ENCODE measurements around the gene CYB5R2. TPM values are rescaled to one million over a fixed set of nuclear protein-coding genes. Genes with fewer than 3 reads are reported as not detected.

Gene CYB5R2
- 2.5 TPM for total RNA-seq

DNA sequence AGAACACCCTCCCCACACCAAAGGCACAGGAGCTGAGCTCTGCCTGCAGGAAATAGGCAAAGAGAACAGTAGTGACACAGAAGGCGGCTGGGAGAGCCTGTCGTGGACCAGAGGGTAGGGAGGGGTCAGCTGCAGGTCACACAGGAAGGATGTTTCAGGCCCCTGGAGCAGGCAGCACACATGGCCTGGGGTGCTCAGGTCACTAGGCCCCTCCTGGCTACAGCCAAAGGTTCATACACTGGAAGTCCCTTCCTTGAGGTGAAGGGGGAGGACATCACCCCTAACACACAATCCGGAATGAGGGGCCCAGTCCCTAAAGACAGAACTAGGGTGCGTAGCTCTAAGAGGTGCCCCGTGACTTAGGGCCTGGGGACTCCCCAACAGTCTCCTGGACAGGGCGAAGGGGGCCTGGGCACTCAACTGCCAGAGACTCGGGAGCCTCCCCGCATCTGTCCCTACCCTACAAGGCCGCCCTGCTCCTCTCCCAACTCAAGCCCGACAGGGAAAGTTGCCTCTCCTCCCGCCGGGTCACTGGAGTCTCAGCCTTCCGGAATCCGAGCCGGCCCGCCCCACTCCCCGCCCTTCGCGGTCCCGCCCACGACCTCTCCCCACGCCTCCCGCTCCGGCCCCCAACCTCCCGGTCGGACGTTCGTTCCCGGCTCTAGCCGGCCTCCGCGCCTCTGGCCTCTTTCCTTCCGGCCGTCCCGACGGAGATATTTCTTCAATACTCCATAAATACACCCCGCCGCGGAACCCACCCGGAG lies at the start of gene CYB5R2:
CYB5R2 (minus strand) TSS at position 541 of the 764 bp plus-strand sequence. CDS start 675 bp downstream, outside the sequence.

DNA sequence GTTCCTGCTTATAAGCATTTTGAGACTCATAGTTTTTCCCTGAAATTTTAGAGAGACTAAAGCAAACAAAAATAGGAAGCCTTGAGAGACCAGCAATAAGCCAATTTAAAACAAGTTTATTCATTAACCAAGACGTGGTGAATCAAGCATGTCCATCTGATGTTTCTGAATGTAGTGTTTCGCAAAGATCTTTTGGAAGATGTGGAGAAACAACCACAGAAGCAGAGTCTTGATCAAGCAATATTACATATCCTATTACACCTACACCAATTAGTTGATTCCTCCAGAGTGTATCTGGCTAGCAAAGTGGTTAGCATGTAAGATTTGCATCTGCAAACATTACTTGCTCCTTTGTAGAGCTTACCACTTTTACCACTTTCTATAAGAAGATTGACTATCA lies 33.1 kb upstream of the CYB5R2 start, which contains the start of gene OVCH2:
OVCH2 (minus strand) TSS at position 101 of the 400 bp plus-strand sequence; CDS start at position 18, 83 bp downstream.

Other genes starting within 250 kb of the CYB5R2 start
- gene OLFML1, start 188.0 kb downstream of the CYB5R2 start, total RNA-seq = 1.2 TPM
- gene PPFIBP2, start 159.5 kb downstream of the CYB5R2 start, total RNA-seq = 11.1 TPM
- not detected for gene OVCH2, start 33.0 kb upstream of the CYB5R2 start, total RNA-seq
- 0.23 TPM for gene OR5P2, start 123.4 kb upstream of the CYB5R2 start, total RNA-seq
- gene OR5P3, start 157.3 kb upstream of the CYB5R2 start, total RNA-seq = not detected